T-helper 22 cell (primary cell): ENCODE measurements around the gene PTPRN2.
"Not testable (repeated sequence)": the region's sequence is repeated elsewhere in the genome, so short reads cannot be mapped to it uniquely, and the experiment has no call there.

Source experiments
- DNase-seq: peaks from one replicate; pipeline ENCODE4 v3.0.0-alpha.2; 2020; ENCODE audit warnings: low read depth

PTPRN2 gene

GRCh38 chr7:157753713-157754415 is 833.8 kb downstream of the PTPRN2 start:
- DNase-seq = no peak

GRCh38 chr7:157752832-157753291 is 834.8 kb downstream of the PTPRN2 start:
- DNase-seq = no peak

- no peak for DNase-seq
Observed at GRCh38 chr7:157751951-157752673, 835.5 kb downstream of the PTPRN2 start.

- DNase-seq = no peak
Observed at GRCh38 chr7:157751406-157751805, 836.2 kb downstream of the PTPRN2 start.

GRCh38 chr7:157750291-157750690 is 837.3 kb downstream of the PTPRN2 start:
- no peak for DNase-seq

GRCh38 chr7:157745721-157746709 is 841.6 kb downstream of the PTPRN2 start:
- DNase-seq = no peak

- DNase-seq = no peak
Observed at GRCh38 chr7:157744786-157745601, 842.6 kb downstream of the PTPRN2 start.

- DNase-seq = no peak
Observed at GRCh38 chr7:157743781-157744525, 843.7 kb downstream of the PTPRN2 start.

GRCh38 chr7:157740251-157740798 is 847.3 kb downstream of the PTPRN2 start:
- DNase-seq = no peak

GRCh38 chr7:157739650-157740049 is 848.0 kb downstream of the PTPRN2 start:
- no peak for DNase-seq

- no peak for DNase-seq
Observed at GRCh38 chr7:157739031-157739430, 848.6 kb downstream of the PTPRN2 start.

GRCh38 chr7:157738066-157738460 is 849.6 kb downstream of the PTPRN2 start:
- no peak for DNase-seq

- DNase-seq = no peak
Observed at GRCh38 chr7:157737151-157738065, 850.2 kb downstream of the PTPRN2 start.

- no peak for DNase-seq
Observed at GRCh38 chr7:157736341-157736740, 851.3 kb downstream of the PTPRN2 start.

GRCh38 chr7:157735826-157736225 is 851.8 kb downstream of the PTPRN2 start:
- no peak for DNase-seq

GRCh38 chr7:157734676-157735640 is 852.7 kb downstream of the PTPRN2 start:
- no peak for DNase-seq

GRCh38 chr7:157733760-157734395 is 853.7 kb downstream of the PTPRN2 start:
- DNase-seq = not testable (repeated sequence)

GRCh38 chr7:157731126-157731525 is 856.5 kb downstream of the PTPRN2 start:
- no peak for DNase-seq
